MM.1S (cell line): ENCODE measurements around the gene HSF2.

Source experiments
- CTCF ChIP-seq: fragments of 300-600 bp; sonication (generic); IDR thresholded peaks from 2 replicates; pipeline ENCODE4 v1.5.1; 2016; ENCODE audit warnings: antibody characterized with exemption, low read length, mixed read lengths
- EZH2 ChIP-seq: fragments of 300-600 bp; sonication (generic); optimal IDR thresholded peaks from 2 replicates; pipeline ENCODE3; 2017; ENCODE audit warnings: low read depth, mild to moderate bottlenecking, antibody characterized with exemption, low read length, mixed read lengths
- EZH2phosphoT487 ChIP-seq: fragments of 300-600 bp; sonication (generic); IDR thresholded peaks from 2 replicates; pipeline ENCODE4 v1.6.1; 2018; ENCODE audit warnings: antibody characterized with exemption, low read length

GRCh38 chr6:122405417-122405816, 6.0 kb downstream of the HSF2 start:
- no peak for TF ChIP-seq CTCF
- no peak for TF ChIP-seq EZH2
- TF ChIP-seq EZH2phosphoT487 = no peak
